ENCODE results near the gene DAP.

DNA sequence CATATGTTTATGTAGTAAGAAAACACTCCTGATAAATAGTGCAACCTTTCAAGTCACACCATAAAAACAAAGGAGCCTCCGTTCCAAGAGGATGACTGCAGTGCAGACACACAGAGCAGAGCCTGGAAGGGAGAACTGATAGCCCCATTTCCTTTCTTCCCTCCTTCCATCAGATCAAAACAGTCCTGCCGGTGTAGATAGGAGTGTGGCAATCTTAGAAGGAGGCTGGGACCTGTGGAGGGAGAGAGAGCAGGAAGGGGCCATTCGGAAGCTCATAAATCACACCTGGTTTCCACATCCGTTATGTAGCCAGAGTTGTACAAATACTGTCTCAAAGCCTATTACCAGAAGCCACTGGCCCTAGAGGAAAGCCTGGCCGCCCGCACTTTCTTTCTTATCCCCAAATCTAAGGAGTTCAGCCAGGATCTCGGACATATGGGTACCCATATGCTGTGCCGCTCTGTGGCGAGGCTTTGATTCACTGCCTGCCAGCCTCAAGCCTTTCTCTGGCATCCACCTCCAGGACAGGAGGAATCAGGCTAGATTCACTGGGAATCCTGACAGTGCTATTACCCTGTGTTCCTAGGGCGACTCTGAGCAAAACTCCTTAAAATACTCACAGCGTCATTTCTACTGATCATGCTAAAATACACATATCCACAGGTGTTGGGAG, 26.9 kb downstream of the DAP start:
- no peak for TF ChIP-seq TAF1 (IDR thresholded peaks at IDR 0.05; ENCODE audit: borderline replicate concordance, insufficient read depth, low read length)
- TF ChIP-seq POLR2AphosphoS5 (IDR thresholded peaks at IDR 0.05; ENCODE audit: low read depth, low read length) = no peak
